HEK293 (cell line): Measurements from ENCODE around the gene NLGN2.

Experiments
- CTCF ChIA-PET: fragments of 350-600 bp; formaldehyde crosslinking; extraction: SDS; loops from one replicate; lab custom pipeline; 2021; ENCODE audit warnings: antibody characterized with exemption; lab: Yijun Ruan, JAX
- POLR2A ChIA-PET: fragments of 300-600 bp; formaldehyde crosslinking; extraction: SDS; loops from one replicate; lab custom pipeline; 2020; ENCODE audit warnings: antibody characterized with exemption, inconsistent platforms; lab: Yijun Ruan, JAX
- H3K27ac ChIP-seq: fragments of 200-500 bp; sonication (Bioruptor generic); 2 replicates; pipeline ENCODE4 v1.5.1; 2014; ENCODE audit warnings: low read depth, low read length, control low read depth, inconsistent platforms; ENCODE audit errors: extremely low read depth
- H3K36me3 ChIP-seq, 2 experiments: fragments of 200-500 bp in 1 of 2; sonication (Bioruptor generic) in 1 of 2; 1 replicate in 1 of 2; 2 replicates in 1 of 2; pipeline ENCODE4 v1.5.1; 2014 to 2017; ENCODE audit warnings: inconsistent platforms in 2 of 2, low read length in 2 of 2; ENCODE audit not compliant: control insufficient read depth in 2 of 2, insufficient read depth in 1 of 2
- H3K4me1 ChIP-seq: fragments of 200-500 bp; sonication (Bioruptor generic); 2 replicates; pipeline ENCODE4 v1.5.1; 2014; ENCODE audit warnings: mild to moderate bottlenecking, low read length, inconsistent platforms; ENCODE audit not compliant: control insufficient read depth, insufficient read depth
- H3K4me3 ChIP-seq: 2 replicates; pipeline ENCODE4 v1.5.1; 2011; ENCODE audit warnings: low read depth, mild to moderate bottlenecking, control low read depth, low read length, moderate library complexity
- H3K9me3 ChIP-seq: fragments of 200-500 bp; sonication (Bioruptor generic); 2 replicates; pipeline ENCODE4 v1.5.1; 2014; ENCODE audit warnings: low read depth, low read length, inconsistent platforms; ENCODE audit not compliant: control insufficient read depth, insufficient read depth
- EGR2 ChIP-seq: fragments of 450-650 bp; formaldehyde crosslinking; IDR thresholded peaks from 2 replicates; pipeline ENCODE4 v1.5.1; 2016; ENCODE audit warnings: low read depth, missing biosample characterization, missing genetic modification characterization
- GLIS1 ChIP-seq: fragments of 450-650 bp; formaldehyde crosslinking; IDR thresholded peaks from 2 replicates; pipeline ENCODE4 v1.5.1; 2016; ENCODE audit warnings: missing biosample characterization, missing genetic modification characterization
- KLF17 ChIP-seq: fragments of 450-650 bp; formaldehyde crosslinking; IDR thresholded peaks from 2 replicates; pipeline ENCODE4 v1.5.1; 2016; ENCODE audit warnings: missing biosample characterization, missing genetic modification characterization
- ZFHX2 ChIP-seq: fragments of 450-650 bp; formaldehyde crosslinking; conservative IDR thresholded peaks from 2 replicates; pipeline ENCODE4 v1.5.1; 2016; ENCODE audit warnings: missing biosample characterization, missing genetic modification characterization
- ZFP3 ChIP-seq: fragments of 450-650 bp; formaldehyde crosslinking; IDR thresholded peaks from 2 replicates; pipeline ENCODE4 v1.5.1; 2016; ENCODE audit warnings: low read depth, missing biosample characterization, missing genetic modification characterization
- ZNF155 ChIP-seq: fragments of 450-650 bp; formaldehyde crosslinking; IDR thresholded peaks from 2 replicates; pipeline ENCODE4 v1.5.1; 2016; ENCODE audit warnings: missing biosample characterization, missing genetic modification characterization
- ZNF211 ChIP-seq: fragments of 450-650 bp; formaldehyde crosslinking; IDR thresholded peaks from 2 replicates; pipeline ENCODE4 v1.5.1; 2016; ENCODE audit warnings: low read depth, missing biosample characterization, missing genetic modification characterization
- ZNF24 ChIP-seq: fragments of 450-650 bp; formaldehyde crosslinking; IDR thresholded peaks from 2 replicates; pipeline ENCODE4 v1.5.1; 2016; ENCODE audit warnings: missing biosample characterization, missing genetic modification characterization
- ZNF302 ChIP-seq: fragments of 450-650 bp; formaldehyde crosslinking; IDR thresholded peaks from 2 replicates; pipeline ENCODE4 v1.5.1; 2016; ENCODE audit warnings: missing biosample characterization, missing genetic modification characterization, low read depth
- ZNF394 ChIP-seq: fragments of 450-650 bp; formaldehyde crosslinking; IDR thresholded peaks from 2 replicates; pipeline ENCODE4 v1.5.1; 2016; ENCODE audit warnings: missing biosample characterization, missing genetic modification characterization, mild to moderate bottlenecking, moderate library complexity, borderline replicate concordance
- ZNF48 ChIP-seq: fragments of 450-650 bp; formaldehyde crosslinking; IDR thresholded peaks from 2 replicates; pipeline ENCODE4 v1.5.1; 2016; ENCODE audit warnings: missing biosample characterization, missing genetic modification characterization
- ZNF513 ChIP-seq: fragments of 450-650 bp; IDR thresholded peaks from 2 replicates; pipeline ENCODE4 v1.5.1; 2018; ENCODE audit warnings: missing biosample characterization, missing genetic modification characterization
- ZNF600 ChIP-seq: fragments of 450-650 bp; formaldehyde crosslinking; IDR thresholded peaks from 2 replicates; pipeline ENCODE4 v1.5.1; 2016; ENCODE audit warnings: missing biosample characterization, missing genetic modification characterization
- ZNF624 ChIP-seq: fragments of 450-650 bp; formaldehyde crosslinking; IDR thresholded peaks from 2 replicates; pipeline ENCODE4 v1.5.1; 2017; ENCODE audit warnings: missing biosample characterization, missing genetic modification characterization
- ZNF692 ChIP-seq: fragments of 450-650 bp; formaldehyde crosslinking; IDR thresholded peaks from 2 replicates; pipeline ENCODE4 v1.5.1; 2016; ENCODE audit warnings: missing biosample characterization, missing genetic modification characterization
- ZNF792 ChIP-seq: fragments of 450-650 bp; formaldehyde crosslinking; IDR thresholded peaks from 2 replicates; pipeline ENCODE4 v1.5.1; 2016; ENCODE audit warnings: missing biosample characterization, missing genetic modification characterization

NLGN2 gene

GRCh38 chr17:7429722-7430121, 22.1 kb downstream of the NLGN2 start:
- ChIA-PET POLR2A (interaction anchor here (1.5 kb wide), 1 partner anchor 25 kb away, joined by 3 read pairs; the partner anchor contains the start of gene TMEM256), CTCF (interaction anchor here (1.1 kb wide), 1 partner anchor 74 kb away, joined by 3 read pairs; the partner anchor contains the start of gene TMEM95)
- no peak overlapping the region for H3K4me3 ChIP-seq
- H3K4me1 ChIP-seq, result no peaks in the 10 kb centered on the region
- no peaks in the 10 kb centered on the region for H3K9me3 ChIP-seq
- TF ChIP-seq ZNF513 (tag by site-specific recombination), result no peak
- TF ChIP-seq EGR2, result peak; percentile 49
- peak; percentile 36; the same call in 1 of the 2 replicates for TF ChIP-seq ZFHX2 (tag by site-specific recombination)
- no peak for TF ChIP-seq KLF17 (tag by site-specific recombination)
- TF ChIP-seq ZNF24, result no peak
- H3K27ac ChIP-seq, result no peak overlapping the region
- no peaks in the 10 kb centered on the region for H3K36me3 ChIP-seq

- no peak overlapping the region for H3K4me3 ChIP-seq
- POLR2A ChIA-PET, result interaction anchor here (1.0 to 1.5 kb wide), 2 partner anchors 27 kb away, joined by 3 read pairs; partner anchors contain the start of gene TMEM256
- TF ChIP-seq ZNF394 (tag by site-specific recombination) (no peak), ZNF624 (tag by site-specific recombination) (no peak), ZFP3 (no peak), ZNF792 (tag by site-specific recombination) (no peak), ZNF211 (tag by site-specific recombination) (no peak), ZNF692 (tag by site-specific recombination) (no peak), ZNF600 (tag by site-specific recombination) (no peak), ZNF48 (tag by site-specific recombination) (no peak)
- TF ChIP-seq, all 188 proteins: peak for 0
- peaks cover 6% of the 10 kb centered on the region for H3K4me1 ChIP-seq
- no peaks in the 10 kb centered on the region for H3K9me3 ChIP-seq
- CTCF ChIA-PET, result interaction anchor here (0.6 to 1.1 kb wide), 2 partner anchors 75 to 91 kb away, joined by 3 to 6 read pairs; no protein-coding TSS in a partner anchor
- H3K27ac ChIP-seq, result no peak overlapping the region
- H3K36me3 ChIP-seq, result no peaks in the 10 kb centered on the region
Observed at GRCh38 chr17:7431231-7431630, 23.6 kb downstream of the NLGN2 start.

- ChIA-PET CTCF (interaction anchor here (0.8 to 1.1 kb wide), 2 partner anchors 30 to 76 kb away, joined by 3 to 6 read pairs; no protein-coding TSS in a partner anchor), POLR2A (interaction anchor here (0.9 to 1.0 kb wide), 2 partner anchors 12 to 28 kb away, joined by 3 read pairs; partner anchors contain the start of genes CHRNB1 and TMEM256)
- Histone ChIP-seq H3K36me3 (no peaks in the 10 kb centered on the region), H3K27ac (no peak overlapping the region), H3K9me3 (no peaks in the 10 kb centered on the region), H3K4me1 (peaks cover 9% of the 10 kb centered on the region), H3K4me3 (no peak overlapping the region)
- no peak for TF ChIP-seq GLIS1 (tag by site-specific recombination)
- TF ChIP-seq ZNF302, result no peak
- no peak for TF ChIP-seq ZNF155 (tag by site-specific recombination)
- TF ChIP-seq ZNF792 (tag by site-specific recombination), result no peak
- no peak for TF ChIP-seq ZNF211 (tag by site-specific recombination)
Observed at GRCh38 chr17:7432296-7432695, 24.7 kb downstream of the NLGN2 start.
